ENCODE data around the gene SUOX. TPM values are rescaled to one million over a fixed set of nuclear protein-coding genes. Genes with fewer than 3 reads are reported as not detected.
A peak's percentile ranks its signal among the peaks of the same experiment; 100 is the strongest.

Gene SUOX
- total RNA-seq, 1 experiment from 2014 or later, result 23.2 TPM

DNA sequence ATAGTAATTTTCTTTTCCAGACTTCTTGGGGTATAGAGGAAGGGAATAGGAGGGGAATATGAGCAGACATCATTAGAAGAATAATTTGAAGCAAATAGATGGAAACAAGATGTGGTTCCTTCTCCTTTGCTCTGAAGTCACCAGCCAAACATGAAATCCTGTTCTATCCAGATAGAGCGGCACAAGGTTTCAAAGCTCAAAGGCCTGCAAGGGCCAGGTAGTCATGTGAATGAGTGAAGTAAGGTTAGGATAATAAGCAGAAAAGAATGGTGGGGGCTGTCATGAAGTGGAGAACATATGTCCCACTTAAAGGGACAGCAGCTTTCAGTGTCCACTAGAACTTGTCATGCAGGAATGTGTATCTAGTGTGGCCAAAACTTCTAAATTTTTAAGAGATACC lies 21.3 kb downstream of the SUOX start:
- POLR2A ChIA-PET, result no interaction called here
- Mint-ChIP-seq H3K36me3 (0 out of 2 replicates have a peak, but pooled peaks cover 5% of the 10 kb centered on the region), H3K9me3 (no peaks in the 10 kb centered on the region), H3K4me3 (no peak overlapping the region), H3K4me1 (peaks cover 29% of the 10 kb centered on the region), H3K27me3 (ENCODE audit: low read depth) (no peaks in the 10 kb centered on the region), H3K27ac (no peak overlapping the region)
- no peak for DNase-seq (ENCODE audit: low spot score)
- no peak for ATAC-seq
- TF ChIP-seq RELA (CRISPR knock-in tag; IDR thresholded peaks at IDR 0.05; ENCODE audit: borderline replicate concordance), result no peak
- no peak for TF ChIP-seq KAT7 (CRISPR knock-in tag; IDR thresholded peaks at IDR 0.05; ENCODE audit: borderline replicate concordance)
- TF ChIP-seq, protein P1, sequence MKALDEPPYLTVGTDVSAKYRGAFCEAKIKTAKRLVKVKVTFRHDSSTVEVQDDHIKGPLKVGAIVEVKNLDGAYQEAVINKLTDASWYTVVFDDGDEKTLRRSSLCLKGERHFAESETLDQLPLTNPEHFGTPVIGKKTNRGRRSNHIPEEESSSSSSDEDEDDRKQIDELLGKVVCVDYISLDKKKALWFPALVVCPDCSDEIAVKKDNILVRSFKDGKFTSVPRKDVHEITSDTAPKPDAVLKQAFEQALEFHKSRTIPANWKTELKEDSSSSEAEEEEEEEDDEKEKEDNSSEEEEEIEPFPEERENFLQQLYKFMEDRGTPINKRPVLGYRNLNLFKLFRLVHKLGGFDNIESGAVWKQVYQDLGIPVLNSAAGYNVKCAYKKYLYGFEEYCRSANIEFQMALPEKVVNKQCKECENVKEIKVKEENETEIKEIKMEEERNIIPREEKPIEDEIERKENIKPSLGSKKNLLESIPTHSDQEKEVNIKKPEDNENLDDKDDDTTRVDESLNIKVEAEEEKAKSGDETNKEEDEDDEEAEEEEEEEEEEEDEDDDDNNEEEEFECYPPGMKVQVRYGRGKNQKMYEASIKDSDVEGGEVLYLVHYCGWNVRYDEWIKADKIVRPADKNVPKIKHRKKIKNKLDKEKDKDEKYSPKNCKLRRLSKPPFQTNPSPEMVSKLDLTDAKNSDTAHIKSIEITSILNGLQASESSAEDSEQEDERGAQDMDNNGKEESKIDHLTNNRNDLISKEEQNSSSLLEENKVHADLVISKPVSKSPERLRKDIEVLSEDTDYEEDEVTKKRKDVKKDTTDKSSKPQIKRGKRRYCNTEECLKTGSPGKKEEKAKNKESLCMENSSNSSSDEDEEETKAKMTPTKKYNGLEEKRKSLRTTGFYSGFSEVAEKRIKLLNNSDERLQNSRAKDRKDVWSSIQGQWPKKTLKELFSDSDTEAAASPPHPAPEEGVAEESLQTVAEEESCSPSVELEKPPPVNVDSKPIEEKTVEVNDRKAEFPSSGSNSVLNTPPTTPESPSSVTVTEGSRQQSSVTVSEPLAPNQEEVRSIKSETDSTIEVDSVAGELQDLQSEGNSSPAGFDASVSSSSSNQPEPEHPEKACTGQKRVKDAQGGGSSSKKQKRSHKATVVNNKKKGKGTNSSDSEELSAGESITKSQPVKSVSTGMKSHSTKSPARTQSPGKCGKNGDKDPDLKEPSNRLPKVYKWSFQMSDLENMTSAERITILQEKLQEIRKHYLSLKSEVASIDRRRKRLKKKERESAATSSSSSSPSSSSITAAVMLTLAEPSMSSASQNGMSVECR (CRISPR knock-in tag; IDR thresholded peaks at IDR 0.05; ENCODE audit: borderline replicate concordance), result no peak
- no peak for TF ChIP-seq ZNF317 (CRISPR knock-in tag; IDR thresholded peaks at IDR 0.05; ENCODE audit: borderline replicate concordance, low read depth)
- TF ChIP-seq FOXK1 (CRISPR knock-in tag; IDR thresholded peaks at IDR 0.05), result no peak
- no peak for TF ChIP-seq MYBL2 (CRISPR knock-in tag; IDR thresholded peaks at IDR 0.05)
- no peak for TF ChIP-seq ZNF263 (CRISPR knock-in tag; IDR thresholded peaks at IDR 0.05; ENCODE audit: low read depth)
- CTCF ChIA-PET, result no interaction called here

DNA sequence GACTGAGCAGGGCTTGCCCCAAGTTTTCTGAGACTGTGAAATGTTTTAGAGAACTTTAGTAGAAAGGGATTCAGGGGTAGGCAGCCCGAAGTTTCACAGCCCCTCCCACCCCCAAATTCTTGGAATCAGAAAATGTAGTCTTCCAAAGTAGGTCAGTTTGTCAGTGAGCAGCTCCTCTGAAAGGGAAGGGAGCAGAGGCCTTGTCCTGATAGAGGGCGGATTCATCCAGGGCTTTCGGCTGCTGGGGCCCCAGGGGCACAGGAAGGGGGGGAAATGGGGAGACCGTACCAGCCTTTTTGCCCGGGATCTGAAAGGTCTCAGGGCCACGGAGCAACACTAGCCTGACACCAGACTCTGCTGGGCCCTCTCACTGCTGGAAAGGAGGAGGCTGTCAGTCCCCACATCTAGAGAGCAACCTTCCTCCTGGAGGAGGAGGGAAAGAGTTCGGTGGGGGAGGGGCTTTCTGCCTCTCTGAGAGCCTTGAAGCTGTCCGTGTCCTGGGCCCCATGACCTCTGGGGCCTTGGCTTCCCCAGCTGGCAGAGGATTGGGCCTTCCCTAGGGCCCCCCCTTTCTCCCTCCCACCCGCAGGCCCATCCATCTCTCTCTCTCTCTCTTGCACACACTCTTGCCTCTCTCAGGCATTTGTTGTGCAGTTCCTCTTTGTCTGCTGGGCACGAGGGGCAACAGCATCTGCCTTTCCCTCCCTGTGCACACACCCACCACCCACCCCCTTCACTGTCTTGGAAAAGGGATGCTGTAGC lies 23.5 kb downstream of the SUOX start, which contains the start of gene IKZF4:
Gene IKZF4, plus strand, starts transcription at position 621 of the 762 bp plus-strand sequence. CDS start 451 bp downstream, outside the sequence.
- ATAC-seq, result peak; percentile 91
- Mint-ChIP-seq H3K4me3 (peak within 1 kb of the TSS; percentile 89), H3K27ac (peak within 1 kb of the TSS; percentile 95), H3K9me3 (no peaks in the 10 kb centered on the region), H3K36me3 (peaks cover 11% of the 10 kb centered on the region), H3K27me3 (ENCODE audit: low read depth) (no peaks in the 10 kb centered on the region), H3K4me1 (peaks cover 29% of the 10 kb centered on the region)
- TF ChIP-seq IRF2 (CRISPR knock-in tag; IDR thresholded peaks at IDR 0.05; ENCODE audit: borderline replicate concordance, low read depth) (no peak), FOXP1 (CRISPR knock-in tag; IDR thresholded peaks at IDR 0.05; ENCODE audit: borderline replicate concordance) (no peak), JAZF1 (CRISPR knock-in tag; IDR thresholded peaks at IDR 0.05) (no peak), CREB1 (CRISPR knock-in tag; IDR thresholded peaks at IDR 0.05) (no peak), MXD4 (CRISPR knock-in tag; IDR thresholded peaks at IDR 0.05; ENCODE audit: borderline replicate concordance) (no peak), FOXK1 (CRISPR knock-in tag; IDR thresholded peaks at IDR 0.05) (no peak)
- TF ChIP-seq, protein P2, sequence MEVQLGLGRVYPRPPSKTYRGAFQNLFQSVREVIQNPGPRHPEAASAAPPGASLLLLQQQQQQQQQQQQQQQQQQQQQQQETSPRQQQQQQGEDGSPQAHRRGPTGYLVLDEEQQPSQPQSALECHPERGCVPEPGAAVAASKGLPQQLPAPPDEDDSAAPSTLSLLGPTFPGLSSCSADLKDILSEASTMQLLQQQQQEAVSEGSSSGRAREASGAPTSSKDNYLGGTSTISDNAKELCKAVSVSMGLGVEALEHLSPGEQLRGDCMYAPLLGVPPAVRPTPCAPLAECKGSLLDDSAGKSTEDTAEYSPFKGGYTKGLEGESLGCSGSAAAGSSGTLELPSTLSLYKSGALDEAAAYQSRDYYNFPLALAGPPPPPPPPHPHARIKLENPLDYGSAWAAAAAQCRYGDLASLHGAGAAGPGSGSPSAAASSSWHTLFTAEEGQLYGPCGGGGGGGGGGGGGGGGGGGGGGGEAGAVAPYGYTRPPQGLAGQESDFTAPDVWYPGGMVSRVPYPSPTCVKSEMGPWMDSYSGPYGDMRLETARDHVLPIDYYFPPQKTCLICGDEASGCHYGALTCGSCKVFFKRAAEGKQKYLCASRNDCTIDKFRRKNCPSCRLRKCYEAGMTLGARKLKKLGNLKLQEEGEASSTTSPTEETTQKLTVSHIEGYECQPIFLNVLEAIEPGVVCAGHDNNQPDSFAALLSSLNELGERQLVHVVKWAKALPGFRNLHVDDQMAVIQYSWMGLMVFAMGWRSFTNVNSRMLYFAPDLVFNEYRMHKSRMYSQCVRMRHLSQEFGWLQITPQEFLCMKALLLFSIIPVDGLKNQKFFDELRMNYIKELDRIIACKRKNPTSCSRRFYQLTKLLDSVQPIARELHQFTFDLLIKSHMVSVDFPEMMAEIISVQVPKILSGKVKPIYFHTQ (CRISPR knock-in tag; IDR thresholded peaks at IDR 0.05), result no peak
- TF ChIP-seq, protein P3, sequence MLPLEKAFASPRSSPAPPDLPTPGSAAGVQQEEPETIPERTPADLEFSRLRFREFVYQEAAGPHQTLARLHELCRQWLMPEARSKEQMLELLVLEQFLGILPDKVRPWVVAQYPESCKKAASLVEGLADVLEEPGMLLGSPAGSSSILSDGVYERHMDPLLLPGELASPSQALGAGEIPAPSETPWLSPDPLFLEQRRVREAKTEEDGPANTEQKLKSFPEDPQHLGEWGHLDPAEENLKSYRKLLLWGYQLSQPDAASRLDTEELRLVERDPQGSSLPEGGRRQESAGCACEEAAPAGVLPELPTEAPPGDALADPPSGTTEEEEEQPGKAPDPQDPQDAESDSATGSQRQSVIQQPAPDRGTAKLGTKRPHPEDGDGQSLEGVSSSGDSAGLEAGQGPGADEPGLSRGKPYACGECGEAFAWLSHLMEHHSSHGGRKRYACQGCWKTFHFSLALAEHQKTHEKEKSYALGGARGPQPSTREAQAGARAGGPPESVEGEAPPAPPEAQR (CRISPR knock-in tag; IDR thresholded peaks at IDR 0.05), result no peak
- TF ChIP-seq, protein P4, sequence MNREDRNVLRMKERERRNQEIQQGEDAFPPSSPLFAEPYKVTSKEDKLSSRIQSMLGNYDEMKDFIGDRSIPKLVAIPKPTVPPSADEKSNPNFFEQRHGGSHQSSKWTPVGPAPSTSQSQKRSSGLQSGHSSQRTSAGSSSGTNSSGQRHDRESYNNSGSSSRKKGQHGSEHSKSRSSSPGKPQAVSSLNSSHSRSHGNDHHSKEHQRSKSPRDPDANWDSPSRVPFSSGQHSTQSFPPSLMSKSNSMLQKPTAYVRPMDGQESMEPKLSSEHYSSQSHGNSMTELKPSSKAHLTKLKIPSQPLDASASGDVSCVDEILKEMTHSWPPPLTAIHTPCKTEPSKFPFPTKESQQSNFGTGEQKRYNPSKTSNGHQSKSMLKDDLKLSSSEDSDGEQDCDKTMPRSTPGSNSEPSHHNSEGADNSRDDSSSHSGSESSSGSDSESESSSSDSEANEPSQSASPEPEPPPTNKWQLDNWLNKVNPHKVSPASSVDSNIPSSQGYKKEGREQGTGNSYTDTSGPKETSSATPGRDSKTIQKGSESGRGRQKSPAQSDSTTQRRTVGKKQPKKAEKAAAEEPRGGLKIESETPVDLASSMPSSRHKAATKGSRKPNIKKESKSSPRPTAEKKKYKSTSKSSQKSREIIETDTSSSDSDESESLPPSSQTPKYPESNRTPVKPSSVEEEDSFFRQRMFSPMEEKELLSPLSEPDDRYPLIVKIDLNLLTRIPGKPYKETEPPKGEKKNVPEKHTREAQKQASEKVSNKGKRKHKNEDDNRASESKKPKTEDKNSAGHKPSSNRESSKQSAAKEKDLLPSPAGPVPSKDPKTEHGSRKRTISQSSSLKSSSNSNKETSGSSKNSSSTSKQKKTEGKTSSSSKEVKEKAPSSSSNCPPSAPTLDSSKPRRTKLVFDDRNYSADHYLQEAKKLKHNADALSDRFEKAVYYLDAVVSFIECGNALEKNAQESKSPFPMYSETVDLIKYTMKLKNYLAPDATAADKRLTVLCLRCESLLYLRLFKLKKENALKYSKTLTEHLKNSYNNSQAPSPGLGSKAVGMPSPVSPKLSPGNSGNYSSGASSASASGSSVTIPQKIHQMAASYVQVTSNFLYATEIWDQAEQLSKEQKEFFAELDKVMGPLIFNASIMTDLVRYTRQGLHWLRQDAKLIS (CRISPR knock-in tag; IDR thresholded peaks at IDR 0.05; ENCODE audit: borderline replicate concordance), result no peak
- ChIA-PET POLR2A (interaction anchor here (1.3 to 2.3 kb wide), 2 partner anchors 13 to 46 kb away, joined by 5 to 21 read pairs; partner anchors contain the start of gene RAB5B), CTCF (interaction anchor here (0.5 to 4.0 kb wide), 10 partner anchors 9 to 1472 kb away, joined by 3 to 32 read pairs (median 4); partner anchors contain the start of genes RAB5B and SUOX)
- peak; percentile 72 for DNase-seq (ENCODE audit: low spot score)
